ENCODE results near the gene GRPEL2. TPM values are rescaled to one million over a fixed set of nuclear protein-coding genes. Genes with fewer than 3 reads are reported as not detected.

GRPEL2 gene
- total RNA-seq, 1 experiment from 2014 or later, result 47.3 TPM

GRCh38 chr5:149365418-149365817 is 20.1 kb downstream of the GRPEL2 start:
- no peak overlapping the region for H2AK5ac ChIP-seq (ENCODE audit: insufficient read length, low read length)
- H3K18ac ChIP-seq (ENCODE audit: insufficient read length, low read depth, low read length), result no peak overlapping the region
- H3K23me2 ChIP-seq (ENCODE audit: insufficient read length, low read depth, low read length, poor library complexity, severe bottlenecking), result no peaks in the 10 kb centered on the region
- no peak overlapping the region for H3T11ph ChIP-seq (ENCODE audit: low read length)
- no peak overlapping the region for H2BK20ac ChIP-seq (ENCODE audit: low read depth, low read length, poor library complexity, severe bottlenecking)
- H3K23ac ChIP-seq (ENCODE audit: insufficient read length, low read depth, low read length), result no peak overlapping the region
- no peaks in the 10 kb centered on the region for H3K27me3 ChIP-seq (ENCODE audit: insufficient read depth, low read length)
- Mint-ChIP-seq H3K27me3 (ENCODE audit: low read depth) (no peaks in the 10 kb centered on the region), H3K9me3 (no peaks in the 10 kb centered on the region), H3K36me3 (ENCODE audit: insufficient read depth in 1 of 3, low read depth in 3 of 3) (peaks cover 0 to 25% (median 3%) of the 10 kb centered on the region in 3 experiments; a peak in 5 of 7 replicates), H3K4me1 (peaks cover 7 to 11% of the 10 kb centered on the region in 2 experiments), H3K4me3 (no peak overlapping the region), H3K27ac (no peak overlapping the region)
- H2AFZ ChIP-seq (ENCODE audit: low read length), result no peak overlapping the region
- H4K5ac ChIP-seq (ENCODE audit: insufficient read length, low read depth, low read length), result no peak overlapping the region
- no peak overlapping the region for H2BK12ac ChIP-seq (ENCODE audit: insufficient read length, low read depth, low read length)
- no CpG with 5 or more reads among the region's 6 CpGs for WGBS (ENCODE audit: extremely low coverage, insufficient read length, low lambda C conversion rate)
- no peaks in the 10 kb centered on the region for H3K4me1 ChIP-seq (ENCODE audit: insufficient read depth, low read length)
- H3K27ac ChIP-seq (ENCODE audit: insufficient read length, low read depth, low read length), result no peak overlapping the region
- no peak overlapping the region for H3K9ac ChIP-seq (ENCODE audit: extremely low read depth, insufficient read length, low read length)
- TF ChIP-seq CTCF (conservative IDR thresholded peaks at IDR 0.05), result no peak
- H2BK15ac ChIP-seq (ENCODE audit: low read depth, low read length), result no peak overlapping the region
- no peaks in the 10 kb centered on the region for H3K79me2 ChIP-seq (ENCODE audit: insufficient read depth, low read length)
- no peaks in the 10 kb centered on the region for H4K20me1 ChIP-seq (ENCODE audit: control insufficient read depth, insufficient read depth, insufficient read length)
- H3K56ac ChIP-seq (ENCODE audit: insufficient read length, low read depth, low read length), result no peak overlapping the region
- no peaks in the 10 kb centered on the region for H3K9me3 ChIP-seq (ENCODE audit: control insufficient read depth, low read depth, low read length)
- H2BK120ac ChIP-seq (ENCODE audit: low read depth, low read length, poor library complexity, severe bottlenecking), result no peak overlapping the region
- no peak overlapping the region for H4K8ac ChIP-seq (replicated peaks; ENCODE audit: insufficient read length, low read depth, low read length)
- no peak for DNase-seq
- H3K14ac ChIP-seq (ENCODE audit: insufficient read depth, low read length), result no peak overlapping the region
- H3K4me2 ChIP-seq (ENCODE audit: insufficient read depth, insufficient read length, low read length), result no peak overlapping the region
- no peaks in the 10 kb centered on the region for H3K79me1 ChIP-seq (ENCODE audit: insufficient read depth, low read depth, low read length, poor library complexity, severe bottlenecking)
- H3K4ac ChIP-seq (ENCODE audit: low read depth, low read length), result no peak overlapping the region
- no peak overlapping the region for H2BK5ac ChIP-seq (ENCODE audit: insufficient read length, low read length)
- H4K91ac ChIP-seq (ENCODE audit: insufficient read length, low read depth, low read length), result no peak overlapping the region

Data from H9 (cell line).